Measurements from ENCODE around the gene RIN2.

DNA sequence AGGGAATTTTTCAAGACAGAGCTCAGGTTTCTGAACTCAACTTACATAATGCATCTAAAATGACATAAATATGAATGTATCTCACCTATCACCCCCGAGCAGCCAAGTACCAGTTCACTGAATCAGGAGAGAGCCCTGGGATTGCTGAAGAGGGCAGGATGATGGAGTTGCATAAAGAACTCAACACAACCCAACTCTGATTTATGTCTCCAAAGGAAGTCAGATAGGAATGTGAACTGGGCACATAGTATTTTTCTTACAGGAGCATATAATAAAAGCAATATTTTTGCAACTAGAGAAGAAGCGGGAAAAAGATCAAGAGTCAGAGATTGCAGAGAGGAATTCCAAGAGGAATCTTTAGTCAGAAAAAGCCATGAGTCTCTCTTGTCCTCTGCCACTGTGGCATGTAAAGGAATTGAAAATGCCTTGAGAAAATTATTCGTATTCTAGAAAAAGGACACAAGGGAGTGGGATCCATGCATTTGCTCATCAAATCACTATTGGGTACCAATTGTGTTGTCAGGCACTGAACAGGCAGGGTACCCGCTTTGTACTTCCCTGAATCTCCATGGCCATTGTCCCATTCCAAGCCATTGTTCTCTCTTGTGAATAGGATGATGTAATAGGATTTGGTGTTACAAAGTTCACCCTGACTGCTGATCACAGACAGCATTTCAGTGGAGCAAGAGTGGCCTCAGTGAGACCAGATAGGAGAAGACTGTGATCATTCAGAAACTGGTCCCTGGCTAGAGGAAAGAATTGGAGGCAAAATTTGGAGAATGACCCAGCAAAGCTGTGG, 16.3 kb downstream of the RIN2 start:
- no peak for TF ChIP-seq ZFP30 (CRISPR knock-in tag; IDR thresholded peaks at IDR 0.05)
- TF ChIP-seq ZNF565 (CRISPR knock-in tag; conservative IDR thresholded peaks at IDR 0.05; ENCODE audit: low read depth), result no peak
- TF ChIP-seq, protein P1, sequence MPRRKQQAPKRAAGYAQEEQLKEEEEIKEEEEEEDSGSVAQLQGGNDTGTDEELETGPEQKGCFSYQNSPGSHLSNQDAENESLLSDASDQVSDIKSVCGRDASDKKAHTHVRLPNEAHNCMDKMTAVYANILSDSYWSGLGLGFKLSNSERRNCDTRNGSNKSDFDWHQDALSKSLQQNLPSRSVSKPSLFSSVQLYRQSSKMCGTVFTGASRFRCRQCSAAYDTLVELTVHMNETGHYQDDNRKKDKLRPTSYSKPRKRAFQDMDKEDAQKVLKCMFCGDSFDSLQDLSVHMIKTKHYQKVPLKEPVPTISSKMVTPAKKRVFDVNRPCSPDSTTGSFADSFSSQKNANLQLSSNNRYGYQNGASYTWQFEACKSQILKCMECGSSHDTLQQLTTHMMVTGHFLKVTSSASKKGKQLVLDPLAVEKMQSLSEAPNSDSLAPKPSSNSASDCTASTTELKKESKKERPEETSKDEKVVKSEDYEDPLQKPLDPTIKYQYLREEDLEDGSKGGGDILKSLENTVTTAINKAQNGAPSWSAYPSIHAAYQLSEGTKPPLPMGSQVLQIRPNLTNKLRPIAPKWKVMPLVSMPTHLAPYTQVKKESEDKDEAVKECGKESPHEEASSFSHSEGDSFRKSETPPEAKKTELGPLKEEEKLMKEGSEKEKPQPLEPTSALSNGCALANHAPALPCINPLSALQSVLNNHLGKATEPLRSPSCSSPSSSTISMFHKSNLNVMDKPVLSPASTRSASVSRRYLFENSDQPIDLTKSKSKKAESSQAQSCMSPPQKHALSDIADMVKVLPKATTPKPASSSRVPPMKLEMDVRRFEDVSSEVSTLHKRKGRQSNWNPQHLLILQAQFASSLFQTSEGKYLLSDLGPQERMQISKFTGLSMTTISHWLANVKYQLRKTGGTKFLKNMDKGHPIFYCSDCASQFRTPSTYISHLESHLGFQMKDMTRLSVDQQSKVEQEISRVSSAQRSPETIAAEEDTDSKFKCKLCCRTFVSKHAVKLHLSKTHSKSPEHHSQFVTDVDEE (CRISPR knock-in tag; IDR thresholded peaks at IDR 0.05), result no peak
- TF ChIP-seq, protein P2, sequence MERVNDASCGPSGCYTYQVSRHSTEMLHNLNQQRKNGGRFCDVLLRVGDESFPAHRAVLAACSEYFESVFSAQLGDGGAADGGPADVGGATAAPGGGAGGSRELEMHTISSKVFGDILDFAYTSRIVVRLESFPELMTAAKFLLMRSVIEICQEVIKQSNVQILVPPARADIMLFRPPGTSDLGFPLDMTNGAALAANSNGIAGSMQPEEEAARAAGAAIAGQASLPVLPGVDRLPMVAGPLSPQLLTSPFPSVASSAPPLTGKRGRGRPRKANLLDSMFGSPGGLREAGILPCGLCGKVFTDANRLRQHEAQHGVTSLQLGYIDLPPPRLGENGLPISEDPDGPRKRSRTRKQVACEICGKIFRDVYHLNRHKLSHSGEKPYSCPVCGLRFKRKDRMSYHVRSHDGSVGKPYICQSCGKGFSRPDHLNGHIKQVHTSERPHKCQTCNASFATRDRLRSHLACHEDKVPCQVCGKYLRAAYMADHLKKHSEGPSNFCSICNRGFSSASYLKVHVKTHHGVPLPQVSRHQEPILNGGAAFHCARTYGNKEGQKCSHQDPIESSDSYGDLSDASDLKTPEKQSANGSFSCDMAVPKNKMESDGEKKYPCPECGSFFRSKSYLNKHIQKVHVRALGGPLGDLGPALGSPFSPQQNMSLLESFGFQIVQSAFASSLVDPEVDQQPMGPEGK (CRISPR knock-in tag; IDR thresholded peaks at IDR 0.05; ENCODE audit: borderline replicate concordance), result no peak
- TF ChIP-seq BACH2 (CRISPR knock-in tag; IDR thresholded peaks at IDR 0.05; ENCODE audit: borderline replicate concordance), result no peak
- TF ChIP-seq OSR1 (CRISPR knock-in tag; IDR thresholded peaks at IDR 0.05), result no peak
- TF ChIP-seq ESRRG (CRISPR knock-in tag; IDR thresholded peaks at IDR 0.05), result no peak

Measured in SK-N-SH treated with all-trans-retinoic acid at 6 μM for 48 hours (cell line).